OCI-LY1 (cell line): ENCODE data around the gene DCK.
"Not testable (repeated sequence)": the region's sequence is repeated elsewhere in the genome, so short reads cannot be mapped to it uniquely, and the experiment has no call there.

Source experiments
- H2AFZ ChIP-seq: fragments of 200-600 bp; sonication (generic), shearing (Covaris generic); 2 replicates; pipeline ENCODE4 v1.6.0; 2014; ENCODE audit warnings: antibody characterized with exemption, mild to moderate bottlenecking, low read length
- H3F3A ChIP-seq: fragments of 200-600 bp; sonication (generic), shearing (Covaris generic); 2 replicates; pipeline ENCODE4 v1.6.0; 2014; ENCODE audit warnings: mild to moderate bottlenecking, antibody characterized with exemption, low read length, moderate library complexity; ENCODE audit not compliant: insufficient read depth
- H3K27ac ChIP-seq: fragments of 200-600 bp; sonication (generic); 2 replicates; pipeline ENCODE4 v1.5.1; 2014; ENCODE audit warnings: low read length, mixed run types, mild to moderate bottlenecking, low read depth; ENCODE audit not compliant: poor library complexity, severe bottlenecking
- H3K27me3 ChIP-seq: fragments of 200-600 bp; sonication (generic); 2 replicates; pipeline ENCODE4 v1.6.0; 2014; ENCODE audit warnings: antibody characterized with exemption, mild to moderate bottlenecking, low read length, moderate library complexity; ENCODE audit not compliant: insufficient read depth
- H3K36me3 ChIP-seq: fragments of 200-600 bp; sonication (generic); 2 replicates; pipeline ENCODE4 v1.6.1; 2014; ENCODE audit warnings: mild to moderate bottlenecking, antibody characterized with exemption, low read length, moderate library complexity, mixed read lengths; ENCODE audit not compliant: insufficient read depth
- H3K4me1 ChIP-seq: fragments of 200-600 bp; sonication (generic); 2 replicates; pipeline ENCODE4 v1.5.1; 2014; ENCODE audit warnings: mild to moderate bottlenecking, low read length, moderate library complexity; ENCODE audit not compliant: insufficient read depth, severe bottlenecking
- H3K4me2 ChIP-seq: fragments of 200-600 bp; sonication (generic), shearing (Covaris generic); 2 replicates; pipeline ENCODE4 v1.6.1; 2014; ENCODE audit warnings: low read length
- H3K4me3 ChIP-seq: fragments of 200-600 bp; sonication (generic); 2 replicates; pipeline ENCODE4 v1.5.1; 2014; ENCODE audit warnings: low read length, low read depth, mild to moderate bottlenecking, mixed read lengths; ENCODE audit not compliant: poor library complexity, severe bottlenecking
- H3K79me2 ChIP-seq: fragments of 200-600 bp; shearing (Covaris generic); 2 replicates; pipeline ENCODE4 v1.6.1; 2016; ENCODE audit warnings: mixed run types, low read length, mixed read lengths; ENCODE audit not compliant: insufficient read depth
- H3K9ac ChIP-seq: fragments of 200-600 bp; sonication (generic), shearing (Covaris generic); 2 replicates; pipeline ENCODE4 v1.6.1; 2014; ENCODE audit warnings: mild to moderate bottlenecking, low read length, mixed read lengths
- H3K9me2 ChIP-seq: fragments of 200-600 bp; sonication (generic), shearing (Covaris generic); 2 replicates; pipeline ENCODE4 v1.6.1; 2014; ENCODE audit warnings: low read depth, mild to moderate bottlenecking, low read length, mixed read lengths
- H3K9me3 ChIP-seq: fragments of 200-600 bp; shearing (Covaris generic); 2 replicates; pipeline ENCODE4 v1.6.1; 2014; ENCODE audit warnings: low read length, mixed read lengths
- H4K20me1 ChIP-seq: fragments of 200-600 bp; sonication (generic), shearing (Covaris generic); 2 replicates; pipeline ENCODE4 v1.6.0; 2016; ENCODE audit warnings: mild to moderate bottlenecking, low read length; ENCODE audit not compliant: insufficient read depth
- CTCF ChIP-seq: fragments of 200-600 bp; sonication (generic), shearing (Covaris generic); IDR thresholded peaks from 2 replicates; pipeline ENCODE4 v1.5.1; 2017; ENCODE audit warnings: mild to moderate bottlenecking, antibody characterized with exemption, low read length, moderate library complexity, mixed read lengths
- EZH2 ChIP-seq: fragments of 200-600 bp; sonication (generic), shearing (Covaris generic); IDR thresholded peaks from 2 replicates; pipeline ENCODE4 v1.8.0; 2017; ENCODE audit warnings: borderline replicate concordance, mixed run types, mild to moderate bottlenecking, antibody characterized with exemption, low read length, moderate library complexity, mixed read lengths

DCK gene

GRCh38 chr4:71052716-71053115 is 59.3 kb downstream of the DCK start:
- TF ChIP-seq EZH2 (no peak), CTCF (no peak)

GRCh38 chr4:71053613-71054012 is 60.2 kb downstream of the DCK start:
- H3K27ac ChIP-seq, H3K36me3 ChIP-seq, H3K9me2 ChIP-seq, H2AFZ ChIP-seq, H3F3A ChIP-seq, H3K4me1 ChIP-seq, H3K4me3 ChIP-seq, H4K20me1 ChIP-seq, H3K27me3 ChIP-seq, H3K4me2 ChIP-seq, H3K79me2 ChIP-seq, H3K9ac ChIP-seq, H3K9me3 ChIP-seq: not testable (repeated sequence)

More at GRCh38 chr4:71052716-71053115, 59.3 kb downstream of the DCK start:
- Histone ChIP-seq H3K9me2 (no peaks in the 10 kb centered on the region), H3K4me2 (no peak overlapping the region), H3K79me2 (no peaks in the 10 kb centered on the region), H4K20me1 (no peaks in the 10 kb centered on the region), H3K9me3 (no peaks in the 10 kb centered on the region), H3K27me3 (no peaks in the 10 kb centered on the region), H3K27ac (no peak overlapping the region), H3K4me3 (no peak overlapping the region), H3K36me3 (no peaks in the 10 kb centered on the region), H3K9ac (no peak overlapping the region), H2AFZ (no peak overlapping the region), H3F3A (no peaks in the 10 kb centered on the region), H3K4me1 (no peaks in the 10 kb centered on the region)

GRCh38 chr4:71059573-71059972 is 66.1 kb downstream of the DCK start:
- H3K27ac ChIP-seq, result not testable (repeated sequence)

GRCh38 chr4:71062436-71062835 is 69.0 kb downstream of the DCK start:
- H3K9me2 ChIP-seq, result no peaks in the 10 kb centered on the region
- H2AFZ ChIP-seq, result no peak overlapping the region
- no peaks in the 10 kb centered on the region for H3K27me3 ChIP-seq
- H3K9ac ChIP-seq, result no peak overlapping the region
- H3K4me2 ChIP-seq, result no peak overlapping the region
- H3K27ac ChIP-seq, result no peak overlapping the region
- H3K4me3 ChIP-seq, result no peak overlapping the region
- no peaks in the 10 kb centered on the region for H3K36me3 ChIP-seq
- no peaks in the 10 kb centered on the region for H3F3A ChIP-seq
- H4K20me1 ChIP-seq, result no peaks in the 10 kb centered on the region
- no peaks in the 10 kb centered on the region for H3K4me1 ChIP-seq
- no peaks in the 10 kb centered on the region for H3K9me3 ChIP-seq
- H3K79me2 ChIP-seq, result no peaks in the 10 kb centered on the region
- no peak for TF ChIP-seq EZH2
- no peak for TF ChIP-seq CTCF

More at GRCh38 chr4:71059573-71059972, 66.1 kb downstream of the DCK start:
- not testable (repeated sequence) for H3K9me2 ChIP-seq, H3K4me1 ChIP-seq, H4K20me1 ChIP-seq, H3F3A ChIP-seq, H3K79me2 ChIP-seq, H2AFZ ChIP-seq, H3K4me2 ChIP-seq, H3K27me3 ChIP-seq, H3K9ac ChIP-seq, H3K9me3 ChIP-seq, H3K36me3 ChIP-seq, H3K4me3 ChIP-seq
